COLO668 (cell line): Measurements from ENCODE around the gene ATP5F1E.
"Not testable (repeated sequence)": the region's sequence is repeated elsewhere in the genome, so short reads cannot be mapped to it uniquely, and the experiment has no call there.

ENCODE experiments used
- DNase-seq: peaks from one replicate; lab custom pipeline; 2025; ENCODE audit not compliant: unreplicated experiment; lab: John Stamatoyannopoulos, UW

The ATP5F1E gene

DNA sequence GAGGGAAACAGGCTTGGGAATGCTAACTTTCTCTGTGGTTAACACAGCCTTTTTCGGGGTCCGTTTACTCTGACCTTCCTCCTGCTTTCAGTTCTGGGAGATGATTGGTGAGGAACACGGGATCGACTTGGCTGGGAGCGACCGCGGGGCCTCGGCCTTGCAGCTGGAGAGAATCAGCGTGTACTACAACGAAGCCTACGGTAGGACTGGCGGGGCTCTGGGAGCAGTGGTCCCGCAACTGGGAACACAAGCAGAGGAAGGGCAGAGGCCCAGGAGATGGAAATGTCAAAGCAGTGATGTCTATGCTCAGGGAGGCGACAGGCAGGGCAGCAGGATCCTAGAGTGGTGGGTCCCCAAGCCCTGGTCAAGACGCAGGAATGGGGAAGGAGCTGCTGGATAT, 9.4 kb downstream of the ATP5F1E start:
- no peak for DNase-seq

DNA sequence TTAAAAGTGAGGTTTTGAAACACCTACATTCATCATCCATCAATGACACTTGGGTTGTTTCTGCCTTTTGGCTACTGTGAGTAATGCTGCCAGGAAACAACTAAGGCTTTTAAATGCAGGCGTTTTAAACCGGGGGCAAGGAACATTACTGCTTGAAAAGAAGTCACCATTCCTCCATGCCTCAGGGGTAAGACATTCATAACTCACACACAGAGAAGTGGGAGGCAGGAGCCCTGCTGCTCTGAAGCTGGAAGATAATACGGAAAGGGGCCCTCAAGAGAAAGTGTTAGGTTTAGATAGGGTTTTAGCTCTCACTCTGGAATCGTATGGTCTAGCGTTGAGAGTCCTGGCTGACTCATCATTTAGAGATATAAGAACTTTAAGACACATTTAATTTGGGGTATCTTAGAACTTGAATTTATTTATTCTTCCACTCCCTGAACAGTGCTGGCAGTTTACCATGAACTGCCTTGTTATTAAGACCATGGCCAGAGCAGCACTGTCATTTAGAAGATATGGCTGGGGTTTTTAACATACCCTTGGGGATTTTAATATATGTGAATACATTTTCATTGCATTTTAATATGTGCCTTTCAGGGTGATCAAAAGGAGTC, 11.1 kb downstream of the ATP5F1E start:
- no peak for DNase-seq

DNA sequence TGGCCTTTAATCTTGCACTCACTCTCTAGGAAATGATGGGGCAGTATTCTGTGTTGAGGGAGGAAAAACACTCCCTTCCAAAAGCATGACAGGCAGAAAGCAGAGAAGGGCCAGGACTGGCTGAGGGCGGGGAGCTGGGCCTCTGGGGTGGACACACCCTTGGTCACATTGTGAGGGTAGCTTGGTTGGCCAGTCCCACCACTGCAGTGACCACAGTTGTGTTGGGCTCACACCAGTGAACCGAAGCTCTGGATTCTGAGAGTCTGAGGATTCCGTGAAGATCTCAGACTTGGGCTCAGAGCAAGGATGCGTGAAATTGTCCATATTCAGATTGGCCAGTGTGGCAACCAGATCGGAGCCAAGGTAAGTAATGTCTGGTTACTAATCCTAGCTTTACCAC, 12.9 kb downstream of the ATP5F1E start, which contains the start of gene TUBB1:
TUBB1 (plus strand) TSS at position 213 of the 400 bp plus-strand sequence; CDS start at position 307, 94 bp downstream.
- no peak for DNase-seq

DNA sequence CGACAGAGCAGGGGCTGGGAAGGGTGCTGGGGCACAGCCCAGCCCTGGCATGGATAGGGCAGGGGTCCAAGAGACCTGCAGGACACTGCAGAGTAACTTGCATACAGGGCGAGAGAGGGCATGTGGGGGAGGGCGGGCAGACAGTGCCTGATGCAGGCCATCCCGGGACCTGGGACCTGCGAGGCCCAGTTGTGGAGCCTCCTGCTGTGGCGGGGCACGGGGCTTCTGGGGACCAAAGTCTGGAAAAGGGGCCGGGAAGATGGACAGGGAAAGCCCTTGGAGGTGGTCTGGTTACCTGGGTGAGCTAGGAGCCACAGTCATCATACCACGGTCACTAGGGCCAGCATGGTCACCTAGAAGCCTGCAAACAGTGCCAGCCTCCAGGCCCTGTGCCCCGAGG, 13.3 kb downstream of the ATP5F1E start:
- DNase-seq, result no peak

DNA sequence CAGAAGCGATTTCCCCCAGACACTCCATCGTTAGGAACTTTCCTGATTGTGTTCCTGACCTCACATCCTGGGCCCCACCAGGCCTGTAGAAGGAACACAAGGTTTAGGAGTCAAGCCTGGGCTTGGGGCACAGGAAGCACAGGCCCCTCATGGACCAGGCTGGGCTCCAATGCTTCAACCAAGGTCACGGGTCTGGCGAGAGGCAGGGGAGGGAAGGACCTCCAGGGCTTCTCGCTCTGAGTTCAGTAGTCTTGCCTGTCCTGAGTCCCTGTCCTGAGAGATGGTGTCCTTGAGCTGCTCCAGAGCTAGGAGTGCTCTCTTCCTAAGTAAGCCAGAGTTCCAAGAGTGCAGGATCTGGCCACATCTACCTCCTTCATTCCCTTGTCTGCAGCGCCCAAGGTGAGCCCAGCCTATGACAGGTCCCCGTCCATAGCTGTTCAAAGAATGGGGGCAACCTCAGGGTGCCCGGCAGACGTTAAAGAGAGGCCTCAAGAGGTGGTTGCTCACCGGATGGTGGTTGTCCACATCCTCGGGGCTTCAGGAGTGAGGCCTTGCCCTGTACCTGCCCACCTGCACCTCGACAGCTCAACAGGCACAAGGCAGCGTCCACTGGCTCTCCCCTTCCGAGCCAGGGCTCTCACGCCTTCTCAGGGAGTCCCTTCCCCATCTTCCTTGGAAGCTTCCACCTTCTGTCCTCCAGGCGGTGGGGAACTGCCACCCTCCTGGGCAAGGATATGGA, 14.5 kb downstream of the ATP5F1E start:
- DNase-seq, result no peak

DNA sequence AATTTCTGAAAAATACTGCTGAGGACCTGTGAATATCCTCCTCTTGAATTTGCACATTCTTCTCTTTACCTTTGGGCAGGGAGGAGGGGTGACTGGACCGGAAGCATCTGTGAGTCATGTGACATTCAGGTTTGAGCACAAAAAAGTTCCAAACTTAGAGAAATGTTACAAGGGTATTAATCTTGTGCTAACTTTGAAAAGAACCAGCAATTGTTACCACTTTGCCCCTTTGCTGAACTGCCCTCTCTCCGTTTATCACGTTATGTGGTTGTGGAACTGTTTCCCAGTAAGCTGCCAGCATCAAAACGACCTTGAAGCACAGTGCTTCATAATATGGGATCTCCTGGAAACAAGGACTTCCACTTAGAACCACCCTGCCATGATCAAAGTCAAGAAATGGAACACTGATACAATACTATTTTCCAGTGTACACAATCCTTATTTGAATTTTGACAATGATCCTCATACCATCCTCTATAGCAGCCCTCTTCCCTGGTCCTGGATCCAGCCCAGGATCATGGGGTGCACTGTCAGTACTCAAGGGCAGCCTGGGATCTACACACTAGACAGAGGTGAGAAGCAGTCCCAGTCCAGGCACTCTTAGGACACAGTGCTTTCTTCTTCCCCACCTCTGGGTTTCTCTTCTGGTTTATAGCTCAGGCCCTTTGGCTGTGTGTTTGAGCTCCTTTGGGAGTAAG, 15.2 kb downstream of the ATP5F1E start:
- DNase-seq, result no peak

DNA sequence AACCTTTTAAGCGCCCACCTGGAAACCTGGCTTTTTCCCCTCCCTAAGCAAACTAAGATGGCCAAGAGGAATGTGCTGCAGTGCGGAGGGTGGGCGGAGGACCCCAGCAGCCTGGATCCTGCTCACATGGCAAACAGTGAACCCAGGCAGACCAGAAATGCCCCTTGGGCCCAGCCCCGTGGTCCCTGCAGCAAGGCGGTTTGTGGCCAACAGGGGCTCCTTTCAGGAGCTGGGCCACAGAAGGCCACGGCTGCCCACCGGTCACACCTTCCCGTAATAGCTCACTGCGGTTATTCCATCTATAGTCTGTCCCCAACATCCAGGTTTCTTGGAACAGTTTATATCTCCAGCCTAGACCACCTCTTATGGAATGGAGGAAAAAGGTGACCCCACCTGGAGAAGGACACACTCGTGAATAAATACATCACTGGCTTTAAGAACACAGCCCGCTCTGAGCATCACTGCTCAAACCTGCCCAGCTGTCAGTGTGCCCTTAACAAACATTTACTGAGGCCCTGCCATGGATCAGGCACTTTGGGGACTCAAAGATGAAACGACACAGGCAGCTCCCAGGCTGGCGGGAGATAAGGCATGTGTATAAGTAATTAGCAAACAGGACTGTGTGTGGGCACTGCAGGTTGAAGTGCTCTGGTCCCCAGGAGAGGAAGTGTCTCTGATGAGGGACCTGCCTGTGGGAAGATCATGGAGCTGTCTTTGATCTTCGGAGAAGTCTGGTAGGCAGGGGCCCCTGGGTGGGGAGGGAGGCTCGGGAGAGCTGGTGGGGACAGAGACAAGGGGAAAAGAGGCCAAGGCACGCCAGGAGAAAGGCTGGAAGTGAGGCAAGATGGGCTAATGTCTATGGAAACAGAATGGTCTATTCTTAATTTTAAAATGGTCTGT, 16.1 kb downstream of the ATP5F1E start:
- DNase-seq, result no peak

DNA sequence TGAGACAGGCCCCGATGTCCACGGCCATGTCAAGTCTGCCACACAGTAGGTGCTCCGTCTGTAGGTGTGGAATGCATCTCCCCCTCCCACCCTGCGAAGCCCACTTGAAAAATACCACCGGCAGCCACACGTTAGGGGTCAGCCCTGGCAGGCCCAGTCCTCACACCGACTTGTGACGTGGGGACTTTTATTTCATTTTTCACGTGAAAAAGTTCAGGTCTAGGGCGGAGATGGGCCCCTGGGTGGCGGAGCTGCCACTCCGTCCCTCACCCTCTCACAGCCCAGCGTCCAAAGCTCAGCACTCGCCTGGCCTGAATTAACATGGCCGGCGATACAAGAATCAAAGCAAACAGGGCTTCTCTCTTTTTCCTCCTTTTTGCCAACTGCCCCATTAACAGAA, 16.7 kb downstream of the ATP5F1E start:
- DNase-seq, result no peak

DNA sequence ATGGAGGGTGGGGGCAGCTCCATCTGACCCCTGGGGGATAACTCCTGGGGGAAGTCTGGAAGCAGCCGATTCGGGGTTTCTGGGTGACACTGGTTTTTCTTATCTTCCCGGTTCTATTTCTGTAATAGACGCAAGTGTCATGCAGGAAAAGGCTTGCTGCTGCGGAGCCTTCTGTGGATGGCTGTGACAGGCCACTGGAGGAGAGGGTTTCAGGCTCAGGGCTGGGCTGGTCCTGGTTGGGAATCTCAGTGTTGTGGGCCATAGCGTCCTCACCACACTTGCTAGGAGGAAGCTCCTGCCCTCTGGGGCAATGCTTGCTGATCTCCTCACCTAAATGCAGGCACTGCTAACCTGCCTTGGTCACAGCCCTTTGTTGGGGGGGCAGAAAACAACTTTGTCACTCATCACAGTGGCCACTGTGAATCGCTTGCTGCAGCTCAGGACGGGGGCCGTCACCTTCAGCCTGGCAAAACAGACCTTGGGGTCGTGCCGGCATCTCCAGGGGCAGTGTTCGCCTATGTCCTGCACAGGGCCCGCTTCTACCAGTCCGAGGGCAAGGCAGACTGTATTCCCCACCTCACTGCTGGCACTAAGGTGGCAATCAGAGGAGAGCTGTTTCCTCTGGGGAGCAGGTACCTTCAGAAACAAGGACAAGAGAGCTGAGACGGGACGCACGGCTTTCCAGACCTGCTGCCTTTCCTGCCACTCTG, 17.3 kb downstream of the ATP5F1E start:
- DNase-seq, result no peak

DNA sequence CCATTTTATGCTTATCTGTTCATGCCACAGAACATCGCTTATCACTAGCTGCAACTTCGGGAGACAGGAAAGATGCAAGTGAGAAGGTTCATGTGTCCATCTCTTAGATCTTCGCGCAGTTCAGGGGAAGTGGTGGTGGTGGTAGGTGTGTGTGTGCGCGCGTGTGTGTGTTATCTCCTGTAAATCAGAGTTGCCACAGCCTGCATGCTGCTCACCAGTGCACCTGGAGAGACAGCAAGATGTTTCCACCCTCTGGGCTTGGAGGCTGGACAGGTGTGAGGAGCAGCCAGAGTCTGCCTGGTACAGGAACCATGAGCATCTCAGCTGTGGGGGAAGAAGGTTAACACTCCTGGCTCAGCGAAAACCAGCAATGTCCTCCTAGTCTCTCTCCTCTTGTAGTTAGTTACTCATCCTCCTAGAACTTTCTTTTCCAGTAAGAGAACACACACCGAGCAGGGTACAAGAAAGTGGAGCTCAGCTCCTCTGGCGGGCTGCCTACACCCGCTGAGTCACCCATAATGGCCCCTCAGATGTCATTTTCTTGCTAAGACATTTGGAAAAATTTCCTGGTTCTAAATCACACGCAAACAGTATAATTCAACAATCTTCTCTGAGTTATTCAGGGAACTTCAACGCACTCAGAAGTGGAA, 18.1 kb downstream of the ATP5F1E start:
- no peak for DNase-seq

DNA sequence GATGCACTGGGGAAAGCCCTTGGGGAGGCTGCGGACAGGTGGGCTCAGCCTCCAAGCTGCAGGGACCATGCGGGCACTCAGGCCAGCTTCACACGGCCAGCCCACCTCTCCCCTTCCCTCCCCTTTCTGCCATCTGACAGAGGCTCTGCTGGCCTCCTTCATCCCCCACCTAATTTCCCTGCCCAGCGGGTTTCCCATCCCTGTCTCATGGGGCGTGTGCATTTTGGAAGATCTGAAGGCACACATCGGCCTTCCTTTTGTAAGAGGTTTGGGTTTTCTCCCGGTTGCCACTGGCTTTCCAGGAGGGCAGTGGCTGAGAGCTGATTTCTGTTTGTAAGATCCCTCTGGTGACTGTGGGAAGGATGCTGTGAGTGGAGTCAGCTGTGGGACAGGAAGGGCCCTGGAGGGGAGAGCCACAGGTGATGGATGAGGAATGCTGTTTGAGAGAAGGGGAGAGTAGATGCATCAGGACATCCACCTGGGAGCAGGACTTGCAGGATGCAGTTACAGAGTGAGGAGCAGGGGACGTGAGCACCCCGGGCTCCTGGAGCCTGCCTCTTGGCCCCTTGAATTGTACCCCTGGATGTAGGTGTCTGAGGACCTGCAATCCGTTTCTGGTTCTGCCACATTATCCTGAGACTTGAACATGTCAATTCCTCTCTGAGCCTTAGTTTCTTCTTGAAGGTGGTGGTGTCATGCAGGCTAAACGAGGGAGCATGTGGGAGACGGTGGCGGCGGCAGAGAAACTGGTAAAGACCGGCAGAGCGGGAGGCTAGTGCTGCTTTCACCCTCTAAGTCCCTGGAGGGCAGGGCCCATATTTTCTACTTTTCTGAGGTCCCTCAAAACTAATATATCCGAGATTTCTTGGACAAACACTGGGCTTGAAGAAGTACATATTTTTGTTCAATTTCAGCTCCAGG, 18.8 kb downstream of the ATP5F1E start:
- no peak for DNase-seq

DNA sequence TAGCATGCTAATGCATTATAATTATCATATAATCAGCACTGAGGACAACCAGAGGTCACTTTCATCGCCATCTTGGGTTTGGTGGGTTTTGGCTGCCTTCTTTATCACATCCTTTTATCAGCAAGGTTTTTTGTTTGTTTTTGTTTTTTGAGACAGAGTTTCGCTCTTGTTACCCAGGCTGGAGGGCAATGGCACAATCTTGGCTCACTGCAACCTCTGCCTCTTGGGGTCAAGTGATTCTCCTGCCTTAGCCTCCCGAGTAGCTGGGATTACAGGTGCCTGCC, 20.3 kb downstream of the ATP5F1E start:
- not testable (repeated sequence) for DNase-seq

DNA sequence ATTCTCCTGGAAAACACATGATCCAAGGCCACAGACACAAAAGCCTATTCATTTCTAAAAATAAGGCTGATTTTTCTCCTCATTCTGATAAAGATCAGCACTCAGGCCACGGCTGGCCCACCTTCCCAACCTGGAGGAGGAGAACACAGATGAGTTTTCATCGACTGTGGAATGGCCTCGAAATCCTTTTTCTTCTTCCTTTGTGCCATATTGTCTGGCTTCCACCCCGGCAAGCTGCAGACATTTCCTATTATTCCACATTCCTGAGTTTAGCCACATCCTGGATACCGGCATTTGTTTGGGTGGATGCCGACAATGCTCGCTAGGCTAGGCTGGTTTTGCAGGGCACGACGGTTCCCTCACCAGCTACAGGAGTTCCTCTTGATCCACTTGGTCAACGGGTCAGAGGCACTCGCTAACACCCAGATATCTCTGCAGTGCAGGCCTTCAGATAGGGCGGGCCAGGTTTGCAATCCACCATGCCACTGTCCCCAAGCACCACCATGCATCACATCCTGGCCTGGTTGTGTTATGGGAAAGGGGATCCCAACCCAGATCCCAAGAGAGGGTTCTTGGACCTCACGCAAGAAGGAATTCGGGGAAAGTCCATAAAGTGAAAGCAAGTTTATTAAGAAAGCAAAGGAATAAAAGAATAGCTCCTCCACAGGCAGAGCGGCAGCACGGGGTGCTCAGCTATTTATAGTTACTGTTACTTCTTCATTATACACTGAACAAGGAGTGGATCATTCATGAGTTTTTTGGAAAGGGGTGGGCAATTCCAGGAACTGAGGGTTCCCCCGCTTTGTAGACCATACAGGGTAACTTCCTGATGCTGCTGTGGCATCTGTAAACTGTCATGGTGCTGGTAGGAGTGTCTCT, 20.9 kb downstream of the ATP5F1E start:
- DNase-seq, result no peak

DNA sequence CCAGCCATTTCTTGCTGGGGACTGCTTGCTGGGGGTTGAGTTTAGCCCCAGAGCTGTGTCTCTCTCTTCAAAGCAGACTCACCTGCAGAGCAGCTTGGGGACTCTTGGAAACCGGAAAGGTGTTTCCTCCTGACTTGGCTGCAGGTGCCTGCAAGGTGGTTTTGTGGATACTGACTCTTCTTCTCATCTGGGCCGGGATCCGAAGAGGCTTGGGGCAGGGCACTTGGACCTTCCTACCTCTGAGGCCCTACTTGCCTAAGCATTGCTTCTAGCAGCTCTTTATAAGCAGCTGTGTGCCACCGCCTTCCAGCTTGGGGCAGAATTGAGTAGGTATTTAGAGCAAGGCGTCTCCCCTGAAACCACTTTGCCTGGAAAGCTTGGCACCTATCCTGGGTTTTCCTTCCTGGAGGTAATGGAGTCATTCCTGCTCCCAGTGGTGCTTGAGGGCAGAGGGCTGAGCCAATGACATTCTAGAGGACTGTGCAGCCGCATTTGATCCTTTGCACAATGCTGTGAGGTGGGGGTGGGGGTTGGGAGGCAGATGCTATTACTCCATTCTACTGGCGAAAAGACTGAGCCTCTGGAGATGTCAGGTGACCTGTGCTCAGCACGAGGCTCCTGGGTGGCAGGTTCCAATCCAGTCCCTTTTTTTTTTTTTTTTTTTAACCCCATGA, 21.7 kb downstream of the ATP5F1E start:
- DNase-seq, result no peak

DNA sequence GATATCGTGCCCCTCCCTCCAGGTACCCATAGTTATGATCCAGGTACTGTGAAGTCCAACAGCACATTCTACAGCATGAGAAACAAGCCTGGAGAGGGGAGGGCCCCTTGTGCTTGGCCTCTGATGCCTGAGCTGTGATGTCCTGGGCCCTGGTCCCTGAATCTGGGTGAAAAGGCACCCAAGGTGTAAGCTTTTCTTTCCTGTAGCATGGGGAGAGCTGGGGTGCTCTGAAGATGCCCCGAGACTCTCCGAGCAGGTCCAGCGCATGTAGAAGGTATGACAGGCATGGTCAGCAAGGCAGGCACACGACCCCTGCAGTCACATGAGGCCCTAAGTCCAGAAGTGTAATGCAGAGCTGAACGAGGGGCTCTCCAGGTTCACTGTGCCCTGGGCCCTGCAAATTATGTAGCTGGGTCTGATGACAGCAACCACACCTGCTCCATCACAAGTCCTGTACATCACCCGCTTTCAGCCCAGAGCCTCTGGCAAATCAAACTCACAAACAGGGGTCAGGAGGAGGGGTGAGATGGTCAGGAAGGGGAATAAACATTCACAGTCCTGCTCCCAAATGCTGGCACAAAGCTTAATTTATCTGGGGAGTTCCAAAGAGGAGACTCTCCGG, 23.3 kb downstream of the ATP5F1E start:
- DNase-seq, result no peak

DNA sequence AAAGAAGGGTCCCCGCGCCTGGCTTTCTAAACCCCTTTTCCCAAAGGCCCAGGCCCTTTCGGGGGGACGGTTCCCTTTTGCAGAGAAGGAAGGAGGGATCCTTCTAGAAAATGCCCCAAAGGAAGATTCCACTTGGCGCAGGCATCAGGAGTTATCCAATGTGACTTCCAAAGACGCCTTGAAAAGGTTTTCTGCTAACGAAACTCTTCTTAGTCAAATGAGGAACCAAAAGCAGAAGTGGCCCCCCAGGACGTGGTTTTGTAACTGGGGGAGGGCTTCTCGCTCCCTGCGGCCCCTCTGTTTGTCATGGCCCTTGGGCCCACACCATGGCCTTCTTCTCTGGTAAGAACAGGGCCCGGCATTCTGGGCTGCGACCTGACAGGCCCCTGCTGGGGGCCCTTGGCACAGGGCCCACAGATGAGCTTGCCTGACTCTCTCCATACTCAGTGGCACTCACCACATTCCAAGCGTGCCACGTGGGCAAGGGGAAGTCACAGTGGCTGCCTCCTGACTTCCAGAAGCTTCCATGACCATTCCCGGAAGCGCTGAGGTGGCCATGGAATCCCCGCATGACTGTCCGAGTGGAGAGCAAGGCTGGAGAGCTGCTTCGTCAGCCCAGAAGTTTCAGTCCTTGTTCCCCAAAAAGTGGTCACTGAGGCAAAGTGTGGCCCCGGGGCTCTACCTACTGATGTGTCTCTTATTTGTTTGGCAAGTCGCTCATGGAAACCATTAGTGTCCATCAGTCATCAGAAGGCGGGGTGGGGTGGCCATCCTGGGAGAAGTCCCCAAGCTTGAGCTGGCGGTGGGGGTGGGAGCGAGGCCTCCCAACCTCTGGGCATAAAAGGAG, 24.2 kb downstream of the ATP5F1E start:
- DNase-seq, result no peak
